Peyer's patch (tissue), 4 donors: Measurements from ENCODE around the gene BLOC1S2.
"Not testable (repeated sequence)": the region's sequence is repeated elsewhere in the genome, so short reads cannot be mapped to it uniquely, and the experiment has no call there.

Experiments used
- CTCF ChIP-seq, 6 experiments: fragments of 450-650 bp in 4 of 6; fragments of 200-600 bp in 2 of 6; sonication (generic) in 1 of 6; IDR thresholded peaks; one replicate each; pipeline ENCODE4 v1.5.1; 2017 to 2019; ENCODE audit warnings: antibody characterized with exemption in 6 of 6, mild to moderate bottlenecking in 3 of 6, moderate library complexity in 1 of 6
- POLR2A ChIP-seq, 2 donors: fragments of 450-650 bp; IDR thresholded peaks; one replicate each; pipeline ENCODE4 v1.5.1; 2017; ENCODE audit warnings: antibody characterized with exemption in 2 of 2, mild to moderate bottlenecking in 2 of 2, moderate library complexity in 2 of 2

- not testable (repeated sequence) for TF ChIP-seq CTCF, POLR2A (IDR thresholded peaks at IDR 0.05)
Observed at GRCh38 chr10:100301123-100301522, 14.6 kb upstream of the BLOC1S2 start.
